ENCODE results near the gene PCDHGA8.

PCDHGA8 gene

GRCh38 chr5:141441571-141442170, 49.2 kb downstream of the PCDHGA8 start:
- Histone ChIP-seq H3K79me2 (ENCODE audit: insufficient read depth, low read length) (no peaks in the 10 kb centered on the region), H3K9me2 (ENCODE audit: low read depth, low read length) (no peaks in the 10 kb centered on the region), H3K9me3 (ENCODE audit: low read length) (no peaks in the 10 kb centered on the region), H2AFZ (ENCODE audit: low read length) (no peak overlapping the region), H3K9ac (ENCODE audit: low read length) (no peak overlapping the region), H3K4me3 (ENCODE audit: low read depth, low read length, poor library complexity, severe bottlenecking) (no peak overlapping the region), H3K27ac (ENCODE audit: low read depth, low read length, poor library complexity, severe bottlenecking) (no peak overlapping the region), H4K20me1 (ENCODE audit: insufficient read depth, low read length) (no peaks in the 10 kb centered on the region), H3K36me3 (ENCODE audit: insufficient read depth, low read length) (no peaks in the 10 kb centered on the region), H3K27me3 (ENCODE audit: insufficient read depth, low read length) (no peaks in the 10 kb centered on the region), H3K4me2 (ENCODE audit: low read length) (no peak overlapping the region), H3K4me1 (ENCODE audit: insufficient read depth, low read length, severe bottlenecking) (no peaks in the 10 kb centered on the region), H3F3A (ENCODE audit: insufficient read depth, low read length) (no peaks in the 10 kb centered on the region)
- TF ChIP-seq EZH2 (IDR thresholded peaks at IDR 0.05; ENCODE audit: borderline replicate concordance, low read length) (no peak), CTCF (IDR thresholded peaks at IDR 0.05; ENCODE audit: low read length) (no peak)

Data from OCI-LY1 (cell line).